IMR-90 (cell line): ENCODE results near the gene KCP. TPM values are rescaled to one million over a fixed set of nuclear protein-coding genes. Genes with fewer than 3 reads are reported as not detected.
A peak's percentile ranks its signal among the peaks of the same experiment; 100 is the strongest.

Experiments used
- ATAC-seq: fragments of 200-7000 bp; cut with Tn5 transposase; 2 replicates; pipeline ENCODE4 v1.9.1; 2020; ENCODE audit warnings: low read depth, mild to moderate bottlenecking, moderate library complexity
- Bru-seq: library from RNA; stranded (reverse); fragments of 400-500 nt; gene quantifications from one replicate; lab custom pipeline; 2021; lab: Mats Ljungman, UMichigan
- BruChase-seq, 2 experiments: library from RNA; stranded (reverse); fragments of 400-500 nt; gene quantifications; one replicate each; lab custom pipeline; 2021; lab: Mats Ljungman, UMichigan
- BruUV-seq: library from RNA; stranded (reverse); fragments of 400-500 nt; replicated peaks from 2 replicates; lab custom pipeline; 2021; lab: Mats Ljungman, UMichigan
- CTCF ChIA-PET: fragments of 300-600 bp; formaldehyde crosslinking; extraction: SDS; loops from one replicate; lab custom pipeline; 2021; ENCODE audit warnings: antibody characterized with exemption; lab: Yijun Ruan, JAX
- POLR2A ChIA-PET: fragments of 300-600 bp; sonication (Branson Sonifier 250); formaldehyde crosslinking; loops from one replicate; lab custom pipeline; 2022; ENCODE audit warnings: antibody characterized with exemption; ENCODE audit not compliant: unreplicated experiment; lab: Charles Lee
- DNase-seq: peaks from one replicate; pipeline ENCODE4 v3.0.0; 2013
- H2AFZ ChIP-seq: replicated peaks from 2 replicates; pipeline ENCODE3; 2013; ENCODE audit warnings: low read length, mild to moderate bottlenecking; ENCODE audit not compliant: poor library complexity
- H2AK5ac ChIP-seq: 2 replicates; pipeline ENCODE4 v1.6.1; 2013; ENCODE audit warnings: low read depth, low read length, inconsistent platforms
- H2AK9ac ChIP-seq: replicated peaks from 2 replicates; pipeline ENCODE3; 2013; ENCODE audit warnings: mild to moderate bottlenecking, low read depth, low read length, moderate library complexity; ENCODE audit not compliant: poor library complexity
- H2BK120ac ChIP-seq: 2 replicates; pipeline ENCODE4 v1.6.1; 2013; ENCODE audit warnings: low read depth, low read length, inconsistent platforms
- H2BK15ac ChIP-seq: 3 replicates; pipeline ENCODE4 v1.6.1; 2013; ENCODE audit warnings: low read depth, low read length, inconsistent platforms
- H2BK20ac ChIP-seq: 2 replicates; pipeline ENCODE4 v1.6.1; 2013; ENCODE audit warnings: low read depth, mild to moderate bottlenecking, inconsistent platforms, low read length, moderate library complexity
- H2BK5ac ChIP-seq: 2 replicates; pipeline ENCODE4 v1.6.1; 2013; ENCODE audit warnings: mild to moderate bottlenecking, low read depth, low read length, inconsistent platforms; ENCODE audit not compliant: poor library complexity, severe bottlenecking
- H3K14ac ChIP-seq: replicated peaks from 2 replicates; pipeline ENCODE4 v1.6.1; 2013; ENCODE audit warnings: low read depth, low read length, inconsistent platforms
- H3K18ac ChIP-seq: 2 replicates; pipeline ENCODE4 v1.6.1; 2013; ENCODE audit warnings: low read depth, low read length, control low read depth
- H3K23ac ChIP-seq: 2 replicates; pipeline ENCODE4 v1.6.1; 2013; ENCODE audit warnings: low read depth, low read length, inconsistent platforms
- H3K27ac ChIP-seq: 2 replicates; pipeline ENCODE4 v1.5.1; 2013; ENCODE audit warnings: mild to moderate bottlenecking, control low read depth, low read length; ENCODE audit not compliant: insufficient read depth
- H3K27me3 ChIP-seq: 2 replicates; pipeline ENCODE4 v1.6.1; 2013; ENCODE audit warnings: low read length; ENCODE audit not compliant: control insufficient read depth, insufficient read depth
- H3K36me3 ChIP-seq: 2 replicates; pipeline ENCODE4 v1.6.1; 2013; ENCODE audit warnings: low read length, mixed read lengths; ENCODE audit not compliant: control insufficient read depth, insufficient read depth
- H3K4ac ChIP-seq: 2 replicates; pipeline ENCODE4 v1.6.1; 2013; ENCODE audit warnings: low read depth, low read length, inconsistent platforms
- H3K4me1 ChIP-seq: 2 replicates; pipeline ENCODE4 v1.6.1; 2013; ENCODE audit warnings: low read length, mixed read lengths; ENCODE audit not compliant: control insufficient read depth, insufficient read depth
- H3K4me2 ChIP-seq: 2 replicates; pipeline ENCODE4 v1.6.1; 2013; ENCODE audit warnings: low read depth, mild to moderate bottlenecking, control low read depth, low read length, moderate library complexity
- H3K4me3 ChIP-seq: 2 replicates; pipeline ENCODE4 v1.5.1; 2013; ENCODE audit warnings: low read depth, mild to moderate bottlenecking, control low read depth, low read length, moderate library complexity; ENCODE audit not compliant: insufficient read depth
- H3K56ac ChIP-seq: 2 replicates; pipeline ENCODE4 v1.6.1; 2013; ENCODE audit warnings: low read length, inconsistent platforms; ENCODE audit not compliant: insufficient read depth; ENCODE audit errors: extremely low read depth
- H3K79me1 ChIP-seq, 2 experiments: 2 replicates each; pipeline ENCODE4 v1.6.1; 2013; ENCODE audit warnings: low read length in 2 of 2, inconsistent platforms in 1 of 2, low read depth in 1 of 2
- H3K9ac ChIP-seq: 2 replicates; pipeline ENCODE4 v1.6.1; 2013; ENCODE audit warnings: low read depth, low read length, control low read depth
- H3K9me1 ChIP-seq: 2 replicates; pipeline ENCODE4 v1.6.1; 2013; ENCODE audit warnings: low read length, inconsistent platforms; ENCODE audit not compliant: insufficient read depth
- H3K9me3 ChIP-seq: 2 replicates; pipeline ENCODE4 v1.6.1; 2013; ENCODE audit warnings: low read length; ENCODE audit not compliant: control insufficient read depth, insufficient read depth
- H4K20me1 ChIP-seq: 2 replicates; pipeline ENCODE4 v1.6.1; 2013; ENCODE audit warnings: low read length, inconsistent platforms; ENCODE audit not compliant: insufficient read depth
- H4K5ac ChIP-seq: 2 replicates; pipeline ENCODE4 v1.6.1; 2013; ENCODE audit warnings: mild to moderate bottlenecking, low read depth, low read length, control low read depth
- H4K8ac ChIP-seq, 2 experiments: 2 replicates each; pipeline ENCODE4 v1.6.1; 2013; ENCODE audit warnings: low read depth in 2 of 2, low read length in 2 of 2, control low read depth in 1 of 2, inconsistent platforms in 1 of 2
- H4K91ac ChIP-seq: 2 replicates; pipeline ENCODE4 v1.6.1; 2013; ENCODE audit warnings: low read depth, low read length, inconsistent platforms; ENCODE audit not compliant: insufficient read depth
- BHLHE40 ChIP-seq: fragments of 150-350 bp; IDR thresholded peaks from 2 replicates; pipeline ENCODE4 v1.6.1; 2016; ENCODE audit warnings: mild to moderate bottlenecking, low read depth, low read length
- CEBPB ChIP-seq: IDR thresholded peaks from 2 replicates; pipeline ENCODE4 v1.6.1; 2012; ENCODE audit warnings: low read depth, low read length, improper control_type of control experiment
- CHD1 ChIP-seq: IDR thresholded peaks from 2 replicates; pipeline ENCODE4 v1.6.1; 2012; ENCODE audit warnings: low read depth, low read length, improper control_type of control experiment
- MAFK ChIP-seq: IDR thresholded peaks from 2 replicates; pipeline ENCODE4 v1.6.1; 2012; ENCODE audit warnings: low read depth, low read length, improper control_type of control experiment
- MAZ ChIP-seq: IDR thresholded peaks from 2 replicates; pipeline ENCODE4 v1.6.1; 2012; ENCODE audit warnings: low read depth, mild to moderate bottlenecking, low read length, improper control_type of control experiment, moderate library complexity, borderline replicate concordance
- MXI1 ChIP-seq: IDR thresholded peaks from 2 replicates; pipeline ENCODE4 v1.6.1; 2012; ENCODE audit warnings: low read depth, mild to moderate bottlenecking, low read length, moderate library complexity, borderline replicate concordance
- NFE2L2 ChIP-seq: fragments of 150-350 bp; IDR thresholded peaks from 2 replicates; pipeline ENCODE4 v1.6.1; 2016; ENCODE audit warnings: low read depth, mild to moderate bottlenecking, low read length
- RAD21 ChIP-seq: IDR thresholded peaks from 2 replicates; pipeline ENCODE4 v1.6.1; 2012; ENCODE audit warnings: low read length, improper control_type of control experiment
- RCOR1 ChIP-seq: IDR thresholded peaks from 2 replicates; pipeline ENCODE4 v1.6.1; 2012; ENCODE audit warnings: mild to moderate bottlenecking, low read length, improper control_type of control experiment; ENCODE audit not compliant: insufficient replicate concordance
- RFX5 ChIP-seq: IDR thresholded peaks from 2 replicates; pipeline ENCODE4 v1.8.0; 2012; ENCODE audit warnings: low read depth, mild to moderate bottlenecking, low read length, moderate library complexity
- SMC3 ChIP-seq: fragments of 150-350 bp; IDR thresholded peaks from 2 replicates; pipeline ENCODE4 v1.6.1; 2016; ENCODE audit warnings: low read depth, mild to moderate bottlenecking, antibody characterized with exemption, low read length, moderate library complexity
- WGBS, 2 experiments: methylation state at CpG; one replicate each; pipeline versions ENCODE4 v1.1.5 to v1.1.7; 2013; ENCODE audit warnings: missing lambda C conversion rate in 2 of 2; ENCODE audit not compliant: insufficient read length in 1 of 2; ENCODE audit errors: extremely low coverage in 2 of 2; 5-methylcytosine and 5-hydroxymethylcytosine counted together
- dilution Hi-C: fragments of 300-500 bp; cut with HindIII; formaldehyde crosslinking; loops from one replicate; pipeline ENCODE4 v1.14.3; 2018; ENCODE audit warnings: low sequenced_read_pairs; ENCODE audit not compliant: unreplicated experiment
- in situ Hi-C: fragments of 300-500 bp; cut with MboI; formaldehyde crosslinking; loops from 3 replicates; pipeline ENCODE4 v1.14.3; 2019; ENCODE audit warnings: low sequenced_read_pairs, inconsistent platforms, mixed read lengths
- intact Hi-C: fragments of 100-400 bp; cut with micrococcal nuclease; formaldehyde crosslinking; loops from 2 replicates; pipeline ENCODE4 v1.10.0; 2022
- long read RNA-seq: library from polyadenylated mRNA; unstranded; transcript quantifications from one replicate; pipeline ENCODE4 v2.0.0, GENCODE V29; 2021; ENCODE audit not compliant: unreplicated experiment
- polyA plus RNA-seq, 3 experiments: library from polyadenylated mRNA; depleted of rRNA; stranded (reverse); fragments of >200 nt; gene quantifications; 2 replicates each; pipeline ENCODE4 v1.2.3, GENCODE V29; 2012; ENCODE audit warnings: low replicate concordance in 1 of 3
- total RNA-seq: library from RNA; depleted of rRNA; stranded (reverse); fragments of >200 nt; gene quantifications from 2 replicates; pipeline ENCODE4 v1.2.3, GENCODE V29; 2012; rRNA removed
- TF ChIP-seq, protein P1 (sequence below): conservative IDR thresholded peaks from 2 replicates; pipeline ENCODE4 v1.5.1; 2012; ENCODE audit warnings: mild to moderate bottlenecking, low read depth, low read length, improper control_type of control experiment
- TF ChIP-seq, protein P2 (sequence below): fragments of 150-350 bp; IDR thresholded peaks from 2 replicates; pipeline ENCODE4 v1.6.1; 2017; ENCODE audit warnings: mild to moderate bottlenecking, antibody characterized with exemption, low read length, low read depth
- TF ChIP-seq, protein P3 (sequence below): fragments of 150-350 bp; IDR thresholded peaks from 2 replicates; pipeline ENCODE4 v1.6.1; 2016; ENCODE audit warnings: low read depth, mild to moderate bottlenecking, low read length, moderate library complexity, borderline replicate concordance

The KCP gene
- total RNA-seq, result not detected in 2 replicates
- 0.03 and 0.07 TPM in 2 replicates for polyA plus RNA-seq (2012; rRNA removed)
- 0.03 TPM in 1 of 2 replicates, not detected in the other for polyA plus RNA-seq (2012; cell fraction: cytosol; rRNA removed)
- 0.17 and 0.33 TPM in 2 replicates for polyA plus RNA-seq (2012; cell fraction: nucleus; rRNA removed; ENCODE audit: low replicate concordance)
- Bru-seq, nascent RNA, result percentile 3 among the genes with signal in this experiment
- BruChase-seq, experiment 1, labeled RNA remaining after a 6-hour chase, result percentile 9 among the genes with signal in this experiment
- BruChase-seq, experiment 2, labeled RNA remaining after a 2-hour chase, result percentile 5 among the genes with signal in this experiment
- long read RNA-seq, partial matches to known transcripts, result 0 of 2 reads
- long read RNA-seq, other reads (novel, unspliced or antisense), result 2 of 2 reads

DNA sequence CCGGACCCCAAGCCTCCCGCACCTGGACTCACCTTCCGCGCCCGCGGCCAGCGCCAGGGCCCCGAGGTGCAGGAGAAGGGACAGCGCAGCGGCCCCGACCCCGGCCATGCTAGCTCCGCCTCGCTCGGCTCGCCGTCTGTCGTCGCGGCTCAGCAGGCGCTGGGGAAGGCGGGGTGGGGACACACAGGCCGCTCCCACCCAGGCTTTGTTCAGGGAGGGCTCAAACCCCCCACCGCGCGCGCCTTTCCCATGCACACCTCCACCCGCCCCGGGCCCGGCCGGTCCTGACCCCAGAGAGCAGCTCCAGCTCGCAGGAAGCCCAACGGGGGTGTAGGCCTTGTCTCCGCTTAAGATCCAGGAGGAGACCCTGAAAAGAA is at the start of gene KCP:
KCP (minus strand) TSS at position 141 of the 377 bp plus-strand sequence; CDS start at position 108, 33 bp downstream.
- H3K23ac ChIP-seq, result no peak within 1 kb of the TSS
- no peak within 1 kb of the TSS for H2AK9ac ChIP-seq
- no peak within 1 kb of the TSS for H4K5ac ChIP-seq
- peak within 1 kb of the TSS; percentile 9; the same call in 1 of the 2 replicates for H3K4me3 ChIP-seq
- H2BK5ac ChIP-seq, result no peak within 1 kb of the TSS
- DNase-seq, result no peak
- H4K20me1 ChIP-seq, result no peaks in the 10 kb centered on the region
- peak within 1 kb of the TSS; percentile 31; the same call in 1 of the 2 replicates for H3K4me2 ChIP-seq
- no peak within 1 kb of the TSS for H3K27ac ChIP-seq
- no peak within 1 kb of the TSS for H2AK5ac ChIP-seq
- in situ Hi-C loops (no loop called here), dilution Hi-C loops (no loop called here), intact Hi-C loops (no loop called here)
- ChIA-PET POLR2A (no interaction called here), CTCF (interaction anchor here (0.6 to 1.9 kb wide), 3 partner anchors 27 to 181 kb away, joined by 3 to 6 read pairs (median 4); no protein-coding TSS in a partner anchor)
- peak within 1 kb of the TSS; percentile 95 for H2AFZ ChIP-seq
- H4K8ac ChIP-seq, result no peak within 1 kb of the TSS; a peak in 1 of 4 replicates
- H3K4me1 ChIP-seq, result peaks cover 2% of the 10 kb centered on the region; the same call in 1 of the 2 replicates
- H3K9ac ChIP-seq, result no peak within 1 kb of the TSS
- no peak within 1 kb of the TSS for H3K14ac ChIP-seq
- no peak within 1 kb of the TSS for H3K56ac ChIP-seq
- no peak within 1 kb of the TSS for H2BK15ac ChIP-seq
- no TSS peak for BruUV-seq
- H3K18ac ChIP-seq, result no peak within 1 kb of the TSS
- H2BK120ac ChIP-seq, result no peak within 1 kb of the TSS
- H3K9me1 ChIP-seq, result no peaks in the 10 kb centered on the region
- no peak within 1 kb of the TSS for H2BK20ac ChIP-seq
- no peak within 1 kb of the TSS for H4K91ac ChIP-seq
- no peaks in the 10 kb centered on the region for H3K9me3 ChIP-seq
- H3K4ac ChIP-seq, result no peak within 1 kb of the TSS
- H3K79me1 ChIP-seq, result no peaks in the 10 kb centered on the region
- WGBS, 2 experiments, result 32% methylated on average over 14 of the region's 34 CpGs; no CpG with 5 or more reads in 1 of the 2 experiments
- no peak for ATAC-seq
- peaks cover 74% of the 10 kb centered on the region for H3K27me3 ChIP-seq
- no peaks in the 10 kb centered on the region for H3K36me3 ChIP-seq
- TF ChIP-seq, protein P1, sequence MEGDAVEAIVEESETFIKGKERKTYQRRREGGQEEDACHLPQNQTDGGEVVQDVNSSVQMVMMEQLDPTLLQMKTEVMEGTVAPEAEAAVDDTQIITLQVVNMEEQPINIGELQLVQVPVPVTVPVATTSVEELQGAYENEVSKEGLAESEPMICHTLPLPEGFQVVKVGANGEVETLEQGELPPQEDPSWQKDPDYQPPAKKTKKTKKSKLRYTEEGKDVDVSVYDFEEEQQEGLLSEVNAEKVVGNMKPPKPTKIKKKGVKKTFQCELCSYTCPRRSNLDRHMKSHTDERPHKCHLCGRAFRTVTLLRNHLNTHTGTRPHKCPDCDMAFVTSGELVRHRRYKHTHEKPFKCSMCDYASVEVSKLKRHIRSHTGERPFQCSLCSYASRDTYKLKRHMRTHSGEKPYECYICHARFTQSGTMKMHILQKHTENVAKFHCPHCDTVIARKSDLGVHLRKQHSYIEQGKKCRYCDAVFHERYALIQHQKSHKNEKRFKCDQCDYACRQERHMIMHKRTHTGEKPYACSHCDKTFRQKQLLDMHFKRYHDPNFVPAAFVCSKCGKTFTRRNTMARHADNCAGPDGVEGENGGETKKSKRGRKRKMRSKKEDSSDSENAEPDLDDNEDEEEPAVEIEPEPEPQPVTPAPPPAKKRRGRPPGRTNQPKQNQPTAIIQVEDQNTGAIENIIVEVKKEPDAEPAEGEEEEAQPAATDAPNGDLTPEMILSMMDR, result no peak
- TF ChIP-seq MXI1 (no peak), RFX5 (no peak), RCOR1 (no peak), MAFK (no peak), CHD1 (no peak), SMC3 (no peak), BHLHE40 (no peak), NFE2L2 (no peak), RAD21 (no peak), CEBPB (no peak), MAZ (no peak)
- TF ChIP-seq, protein P2, sequence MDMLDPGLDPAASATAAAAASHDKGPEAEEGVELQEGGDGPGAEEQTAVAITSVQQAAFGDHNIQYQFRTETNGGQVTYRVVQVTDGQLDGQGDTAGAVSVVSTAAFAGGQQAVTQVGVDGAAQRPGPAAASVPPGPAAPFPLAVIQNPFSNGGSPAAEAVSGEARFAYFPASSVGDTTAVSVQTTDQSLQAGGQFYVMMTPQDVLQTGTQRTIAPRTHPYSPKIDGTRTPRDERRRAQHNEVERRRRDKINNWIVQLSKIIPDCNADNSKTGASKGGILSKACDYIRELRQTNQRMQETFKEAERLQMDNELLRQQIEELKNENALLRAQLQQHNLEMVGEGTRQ, result no peak
- TF ChIP-seq, protein P3, sequence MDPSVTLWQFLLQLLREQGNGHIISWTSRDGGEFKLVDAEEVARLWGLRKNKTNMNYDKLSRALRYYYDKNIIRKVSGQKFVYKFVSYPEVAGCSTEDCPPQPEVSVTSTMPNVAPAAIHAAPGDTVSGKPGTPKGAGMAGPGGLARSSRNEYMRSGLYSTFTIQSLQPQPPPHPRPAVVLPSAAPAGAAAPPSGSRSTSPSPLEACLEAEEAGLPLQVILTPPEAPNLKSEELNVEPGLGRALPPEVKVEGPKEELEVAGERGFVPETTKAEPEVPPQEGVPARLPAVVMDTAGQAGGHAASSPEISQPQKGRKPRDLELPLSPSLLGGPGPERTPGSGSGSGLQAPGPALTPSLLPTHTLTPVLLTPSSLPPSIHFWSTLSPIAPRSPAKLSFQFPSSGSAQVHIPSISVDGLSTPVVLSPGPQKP, result no peak
